ENCODE data around the gene S100A8. TPM values are rescaled to one million over a fixed set of nuclear protein-coding genes. Genes with fewer than 3 reads are reported as not detected.
"Not testable (repeated sequence)": the region's sequence is repeated elsewhere in the genome, so short reads cannot be mapped to it uniquely, and the experiment has no call there.

Gene S100A8
- total and polyA plus RNA-seq, 2 donors: 16.5 to 128 TPM

DNA sequence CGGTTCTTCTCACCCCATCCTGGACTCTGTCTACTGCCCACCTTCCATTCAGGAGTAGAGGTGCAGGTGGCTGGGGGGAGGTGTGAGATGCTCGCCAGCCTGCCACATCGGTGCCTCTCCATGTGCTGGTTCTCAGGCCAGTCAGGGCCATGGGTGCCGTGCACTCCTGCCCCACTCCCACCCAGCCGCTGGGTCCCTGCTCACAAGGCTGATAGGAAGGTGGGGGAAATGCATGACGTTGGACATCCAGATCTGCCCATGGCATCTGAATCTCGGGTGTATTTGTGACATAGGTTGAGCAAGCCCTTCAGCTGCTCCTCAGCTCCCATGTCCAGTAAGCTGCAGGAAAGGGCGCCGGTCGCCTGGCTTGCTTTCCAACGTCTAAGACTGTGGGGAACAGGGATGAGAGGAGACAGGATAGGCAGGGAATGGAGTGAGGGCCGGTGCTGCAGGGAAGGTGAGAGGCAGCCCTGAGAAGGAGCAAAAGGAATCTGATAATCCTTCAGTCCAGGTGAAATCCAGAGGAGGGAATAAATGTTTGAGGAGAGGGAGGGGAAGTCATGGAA is 37.3 kb upstream of the S100A8 start:
- Histone ChIP-seq H3K4me3 (ENCODE audit: low read depth, low read length) (no peak overlapping the region), H3K4me1 (ENCODE audit: insufficient read depth) (no peaks in the 10 kb centered on the region), H3K36me3 (ENCODE audit: insufficient read depth) (no peaks in the 10 kb centered on the region), H3K27ac (ENCODE audit: low read depth) (no peak overlapping the region)
- 81% methylated on average over 12 of the region's 12 CpGs for WGBS
- no peak for DNase-seq (ENCODE audit: extremely low spot score)

DNA sequence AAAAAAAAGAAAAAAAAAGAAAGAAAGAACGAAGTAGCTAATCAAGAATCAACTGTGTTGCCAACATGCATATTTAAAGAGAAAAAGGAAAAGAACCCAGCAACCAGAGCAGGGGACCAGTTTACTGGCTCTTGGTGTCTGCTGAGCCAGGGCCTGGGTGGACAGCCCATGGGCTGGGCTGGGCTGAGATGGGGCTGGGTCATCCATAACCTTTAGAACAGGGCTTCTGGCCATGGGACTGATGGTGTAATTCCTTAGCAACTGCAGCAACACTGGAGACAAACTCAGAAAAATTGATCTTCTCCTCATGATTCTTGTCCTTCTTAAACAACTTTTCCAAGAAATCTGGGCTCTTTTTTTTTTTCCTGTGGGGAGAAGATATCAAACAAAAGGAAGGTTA is 35.9 kb upstream of the S100A8 start:
- 38% methylated on average over 1 of the region's 1 CpG for WGBS
- no peak for DNase-seq (ENCODE audit: extremely low spot score)
- Histone ChIP-seq H3K4me3 (ENCODE audit: low read depth, low read length) (no peak overlapping the region), H3K36me3 (ENCODE audit: insufficient read depth) (no peaks in the 10 kb centered on the region), H3K4me1 (ENCODE audit: insufficient read depth) (no peaks in the 10 kb centered on the region), H3K27ac (ENCODE audit: low read depth) (no peak overlapping the region)

DNA sequence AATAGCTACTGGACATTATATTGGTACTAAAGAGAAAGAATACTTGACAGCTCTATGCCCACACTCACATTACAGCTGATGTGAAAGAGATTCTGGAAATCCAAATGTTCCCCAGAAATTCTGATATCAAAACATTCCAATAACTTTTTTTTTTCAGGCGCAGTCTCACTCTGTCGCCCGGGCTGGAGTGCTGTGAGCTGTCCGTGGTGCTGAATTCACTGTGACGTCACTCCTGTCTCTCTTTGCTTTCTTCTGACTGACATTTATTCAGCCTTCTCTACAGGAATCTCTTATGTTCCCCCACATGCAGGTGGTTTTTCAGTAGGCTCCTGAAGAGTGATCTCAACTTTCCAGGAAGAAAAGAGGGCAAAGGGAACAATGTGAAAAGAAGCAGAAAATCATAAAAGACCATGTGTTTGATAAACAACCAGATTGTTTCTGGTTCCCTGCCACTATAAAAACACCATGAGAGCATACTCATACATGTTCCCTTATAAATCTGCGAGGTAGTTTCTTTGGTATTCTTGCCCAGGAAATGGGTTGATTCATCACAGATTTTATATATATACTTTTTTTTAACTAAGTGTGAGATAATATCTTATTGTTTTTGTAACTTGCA is 31.7 kb upstream of the S100A8 start:
- DNase-seq (ENCODE audit: extremely low spot score): peak; percentile 37
- no peaks in the 10 kb centered on the region for H3K36me3 ChIP-seq (ENCODE audit: insufficient read depth)
- no peak overlapping the region for H3K4me3 ChIP-seq (ENCODE audit: low read depth, low read length)
- 3% methylated on average over 6 of the region's 6 CpGs for WGBS
- no peaks in the 10 kb centered on the region for H3K4me1 ChIP-seq (ENCODE audit: insufficient read depth)
- H3K27ac ChIP-seq (ENCODE audit: low read depth): no peak overlapping the region

DNA sequence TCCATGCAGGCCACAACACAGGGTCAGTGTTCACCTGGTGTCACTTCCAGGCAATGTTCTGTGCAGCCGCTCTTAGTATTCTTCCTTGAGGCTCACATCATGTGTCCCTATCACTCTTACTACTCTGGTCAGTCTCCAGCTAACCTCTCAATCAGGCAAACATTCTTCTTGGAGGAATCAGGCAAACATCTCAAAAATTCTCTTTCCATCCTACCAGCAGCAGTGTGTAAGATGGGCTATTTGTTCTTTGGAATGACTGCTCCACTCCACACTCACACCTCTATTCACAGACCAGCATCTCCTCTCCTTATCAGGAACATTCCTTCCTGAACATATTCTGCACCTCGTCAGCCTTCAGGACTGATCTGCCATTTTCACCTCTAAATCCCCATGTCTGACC is 29.4 kb upstream of the S100A8 start:
- WGBS: 71% methylated on average over 2 of the region's 2 CpGs
- no peak overlapping the region for H3K4me3 ChIP-seq (ENCODE audit: low read depth, low read length)
- H3K27ac ChIP-seq (ENCODE audit: low read depth): no peak overlapping the region
- DNase-seq (ENCODE audit: extremely low spot score): no peak
- no peaks in the 10 kb centered on the region for H3K4me1 ChIP-seq (ENCODE audit: insufficient read depth)
- H3K36me3 ChIP-seq (ENCODE audit: insufficient read depth): no peaks in the 10 kb centered on the region

DNA sequence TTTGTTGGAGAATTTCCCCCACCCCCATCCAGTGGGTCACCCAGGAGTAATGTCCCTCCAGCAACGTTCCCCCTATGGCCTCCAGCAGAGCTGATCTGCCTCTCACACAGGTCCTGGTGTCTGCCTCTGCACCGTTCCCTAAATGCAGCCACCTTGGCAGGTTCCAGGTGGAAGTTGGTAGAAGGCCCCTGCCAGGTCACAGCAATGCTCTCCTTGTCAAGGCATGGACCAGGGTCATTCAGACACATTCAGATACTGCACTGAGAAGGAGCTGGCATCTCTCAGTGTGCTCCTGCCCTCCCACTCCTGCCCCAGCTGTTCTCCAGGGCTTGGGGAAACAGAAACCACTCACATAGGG is 28.5 kb upstream of the S100A8 start:
- DNase-seq (ENCODE audit: extremely low spot score); H3K4me3 ChIP-seq (ENCODE audit: low read depth, low read length); H3K36me3 ChIP-seq (ENCODE audit: insufficient read depth): not testable (repeated sequence)

DNA sequence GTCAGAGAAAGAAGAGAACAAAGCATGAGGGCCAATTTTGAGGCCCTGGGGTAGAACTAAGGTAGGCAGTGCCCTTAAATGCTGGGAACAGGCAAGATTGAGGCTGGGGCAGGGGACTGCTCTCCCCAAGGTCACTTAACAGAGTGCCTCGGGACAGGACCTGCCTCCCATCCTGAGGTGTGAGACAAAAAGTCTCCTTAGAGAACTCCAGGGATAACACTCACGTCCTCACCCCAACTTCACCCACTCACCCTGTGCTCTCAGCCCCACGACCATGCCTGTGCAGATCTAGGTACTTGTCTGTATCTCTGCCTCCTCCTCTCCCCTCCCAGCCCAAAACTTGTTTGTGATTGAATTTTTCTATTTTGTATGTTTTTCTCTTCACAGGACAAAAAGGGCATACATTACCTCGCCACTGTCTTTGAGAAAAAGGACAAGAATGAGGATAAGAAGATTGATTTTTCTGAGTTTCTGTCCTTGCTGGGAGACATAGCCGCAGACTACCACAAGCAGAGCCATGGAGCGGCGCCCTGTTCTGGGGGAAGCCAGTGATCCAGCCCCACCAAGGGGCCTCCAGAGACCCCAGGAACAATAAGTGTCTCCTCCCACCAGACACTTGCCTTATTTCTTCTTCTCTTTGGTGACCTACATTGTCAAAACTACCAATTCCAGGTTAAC is 28.0 kb upstream of the S100A8 start:
- not testable (repeated sequence) for H3K27ac ChIP-seq (ENCODE audit: low read depth); H3K4me3 ChIP-seq (ENCODE audit: low read depth, low read length); H3K36me3 ChIP-seq (ENCODE audit: insufficient read depth); DNase-seq (ENCODE audit: extremely low spot score); H3K4me1 ChIP-seq (ENCODE audit: insufficient read depth)
- 64% methylated on average over 7 of the region's 7 CpGs for WGBS

More for the DNA sequence above, 28.5 kb upstream of the S100A8 start:
- not testable (repeated sequence) for H3K4me1 ChIP-seq (ENCODE audit: insufficient read depth); H3K27ac ChIP-seq (ENCODE audit: low read depth)
- 63% methylated on average over 2 of the region's 2 CpGs for WGBS

DNA sequence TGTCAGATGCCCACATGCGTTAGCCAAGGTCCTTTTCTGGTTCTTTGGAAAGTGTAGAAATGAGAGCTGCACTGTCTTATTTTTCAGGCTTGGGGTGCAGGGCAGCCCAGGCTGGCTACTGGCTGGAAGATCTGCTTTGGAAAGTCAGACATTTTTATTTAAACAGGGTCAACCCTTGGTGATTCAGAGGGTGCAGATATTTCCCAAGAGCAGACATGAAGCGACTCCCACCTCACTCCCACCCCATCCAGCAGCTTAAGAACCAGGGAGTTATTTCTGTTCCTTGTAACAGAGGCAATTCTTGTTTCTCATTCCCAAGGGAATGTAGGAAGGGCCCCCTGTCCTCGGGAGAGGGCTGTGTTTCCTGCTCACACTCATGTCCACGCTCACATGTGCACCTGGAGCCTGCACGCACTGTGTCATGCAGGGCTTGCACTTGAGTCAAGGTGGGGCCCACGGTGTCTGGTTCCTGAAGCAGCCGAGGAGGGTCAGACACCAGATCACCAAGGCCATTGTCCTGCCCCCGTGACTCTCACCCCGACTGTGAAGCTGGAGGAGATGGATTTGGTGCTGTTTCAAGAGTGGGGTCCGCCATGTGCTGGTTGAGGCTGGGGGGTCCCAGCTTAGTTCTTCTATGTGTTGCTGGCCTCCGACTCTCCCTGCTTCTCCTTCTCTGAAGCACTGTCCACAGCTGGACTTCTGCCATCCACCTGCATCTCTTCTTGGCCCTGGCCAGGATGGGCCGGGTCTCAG is 26.4 kb upstream of the S100A8 start:
- Histone ChIP-seq H3K27ac (ENCODE audit: low read depth) (no peak overlapping the region), H3K36me3 (ENCODE audit: insufficient read depth) (no peaks in the 10 kb centered on the region), H3K4me3 (ENCODE audit: low read depth, low read length) (no peak overlapping the region), H3K4me1 (ENCODE audit: insufficient read depth) (no peaks in the 10 kb centered on the region)
- no peak for DNase-seq (ENCODE audit: extremely low spot score)
- 77% methylated on average over 12 of the region's 12 CpGs for WGBS

DNA sequence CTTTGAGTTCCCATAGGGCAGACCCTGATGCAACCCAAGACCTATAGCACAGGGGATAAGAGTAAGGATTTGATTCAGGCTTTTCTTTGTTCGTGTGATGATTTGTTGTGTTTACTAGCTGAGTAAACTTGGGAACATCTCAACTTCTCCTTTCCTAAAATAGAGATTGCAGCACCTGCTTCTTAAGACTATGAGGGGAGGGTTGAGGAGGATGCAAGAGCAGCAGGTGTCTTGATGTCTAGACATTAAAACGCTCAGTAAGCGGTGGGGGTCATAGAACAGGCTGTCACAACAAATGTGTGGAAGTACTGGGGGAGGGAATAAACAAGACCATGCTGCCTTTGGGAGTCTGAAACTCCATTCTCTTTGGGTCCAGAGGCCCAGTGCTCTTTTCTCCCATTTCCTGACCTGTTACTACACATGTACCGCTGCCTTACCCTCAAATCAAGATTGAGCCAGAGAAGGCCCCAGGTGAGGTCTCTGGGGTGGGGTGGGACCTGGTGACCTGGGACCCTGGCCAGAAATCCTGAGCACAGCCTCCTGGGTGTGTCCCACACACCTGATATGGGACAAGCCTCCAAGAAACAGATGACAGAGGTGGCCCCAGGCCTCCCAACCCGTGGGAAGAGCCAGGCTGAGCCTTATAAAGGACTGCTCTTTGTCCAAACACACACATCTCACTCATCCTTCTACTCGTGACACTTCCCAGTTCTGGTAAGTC is 25.1 kb upstream of the S100A8 start, which contains the start of gene S100A7A:
Gene S100A7A (plus strand): TSS at position 671 of the 721 bp plus-strand sequence. CDS start 1,563 bp downstream, outside the sequence.
- Histone ChIP-seq H3K4me1 (ENCODE audit: insufficient read depth) (no peaks in the 10 kb centered on the region), H3K36me3 (ENCODE audit: insufficient read depth) (no peaks in the 10 kb centered on the region), H3K4me3 (ENCODE audit: low read depth, low read length) (no peak within 1 kb of the TSS), H3K27ac (ENCODE audit: low read depth) (no peak within 1 kb of the TSS)
- WGBS: 68% methylated on average over 6 of the region's 6 CpGs
- DNase-seq (ENCODE audit: extremely low spot score): no peak

DNA sequence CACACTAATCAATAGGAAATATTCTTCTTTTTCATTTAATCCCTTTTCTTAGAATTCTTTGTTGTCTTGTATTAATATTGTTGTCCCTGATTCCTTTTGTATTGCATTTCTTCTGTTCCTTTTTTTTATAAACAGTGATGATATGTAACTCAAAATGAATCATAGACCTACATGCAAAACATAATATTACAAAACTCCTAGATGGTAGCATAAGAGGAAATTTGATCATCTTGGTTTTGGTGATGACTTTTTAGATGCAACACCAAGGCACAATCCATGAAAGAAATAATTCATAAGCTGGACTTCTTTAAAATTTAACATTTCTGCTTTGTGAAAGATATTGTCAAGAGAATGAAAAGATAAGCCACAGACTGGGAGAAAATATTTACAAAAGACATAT is 23.1 kb upstream of the S100A8 start:
- not testable (repeated sequence) for DNase-seq (ENCODE audit: extremely low spot score); H3K4me3 ChIP-seq (ENCODE audit: low read depth, low read length); H3K27ac ChIP-seq (ENCODE audit: low read depth); H3K36me3 ChIP-seq (ENCODE audit: insufficient read depth); H3K4me1 ChIP-seq (ENCODE audit: insufficient read depth)

DNA sequence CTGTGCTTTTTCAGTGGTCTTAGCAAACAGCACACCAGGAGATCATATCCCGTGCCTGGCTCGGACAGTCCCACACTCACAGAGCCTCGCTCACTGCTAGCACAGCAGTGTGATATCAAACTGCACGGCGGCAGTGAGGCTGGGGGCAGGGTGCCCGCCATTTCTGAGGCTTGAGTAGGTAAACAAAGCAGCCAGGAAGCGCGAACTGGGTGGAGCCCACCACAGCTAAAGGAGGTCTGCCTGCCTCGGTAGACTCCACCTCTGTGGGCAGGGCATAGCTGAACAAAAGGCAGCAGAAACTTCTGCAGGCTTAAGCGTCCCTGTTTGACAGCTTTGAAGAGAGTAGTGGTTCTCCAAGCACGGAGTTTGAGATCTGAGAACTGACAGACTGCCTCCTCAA is 16.4 kb upstream of the S100A8 start:
- not testable (repeated sequence) for DNase-seq (ENCODE audit: extremely low spot score); H3K27ac ChIP-seq (ENCODE audit: low read depth); H3K4me3 ChIP-seq (ENCODE audit: low read depth, low read length); H3K4me1 ChIP-seq (ENCODE audit: insufficient read depth); H3K36me3 ChIP-seq (ENCODE audit: insufficient read depth)
- whole genome bisulfite sequencing: 68% methylated on average over 11 of the region's 11 CpGs

DNA sequence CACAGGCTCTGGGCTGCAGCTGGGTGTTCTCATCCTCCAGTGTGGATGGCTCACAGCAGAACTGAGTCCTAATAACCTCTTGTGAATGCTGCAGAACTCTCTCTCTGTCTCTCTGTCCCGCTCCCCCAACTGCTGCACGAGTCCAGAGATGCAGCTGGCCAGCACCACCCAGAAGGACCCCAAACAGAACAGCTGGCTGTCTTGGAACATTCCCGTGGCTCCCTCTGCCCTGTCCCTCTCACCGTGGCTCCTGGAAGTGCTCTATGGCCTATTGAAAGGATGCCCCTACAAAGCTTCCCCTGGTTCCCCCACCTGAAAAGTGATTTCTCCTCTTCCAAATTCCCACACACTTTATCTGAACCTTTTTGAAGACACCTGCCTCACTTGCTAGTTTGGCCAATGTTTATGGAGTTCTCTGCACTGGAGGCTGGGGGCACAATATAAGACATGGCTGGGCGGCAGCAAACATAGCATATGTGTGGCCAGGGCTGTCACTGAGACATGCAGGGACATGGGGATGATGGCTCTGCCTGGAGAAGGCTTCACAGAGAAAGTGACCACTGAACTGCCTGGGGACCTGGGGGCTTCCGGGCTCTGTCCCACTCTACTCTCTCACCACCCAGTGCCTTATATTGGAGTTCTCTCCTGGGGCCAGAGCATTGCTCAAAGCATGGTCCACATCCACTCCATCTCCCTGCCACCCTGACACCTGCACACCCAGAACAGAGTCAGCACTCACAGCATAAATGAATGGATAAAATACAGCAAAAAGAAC is 15.1 kb upstream of the S100A8 start:
- DNase-seq (ENCODE audit: extremely low spot score); H3K36me3 ChIP-seq (ENCODE audit: insufficient read depth); H3K4me3 ChIP-seq (ENCODE audit: low read depth, low read length); H3K27ac ChIP-seq (ENCODE audit: low read depth); H3K4me1 ChIP-seq (ENCODE audit: insufficient read depth): not testable (repeated sequence)
- 70% methylated on average over 6 of the region's 6 CpGs for whole genome bisulfite sequencing

DNA sequence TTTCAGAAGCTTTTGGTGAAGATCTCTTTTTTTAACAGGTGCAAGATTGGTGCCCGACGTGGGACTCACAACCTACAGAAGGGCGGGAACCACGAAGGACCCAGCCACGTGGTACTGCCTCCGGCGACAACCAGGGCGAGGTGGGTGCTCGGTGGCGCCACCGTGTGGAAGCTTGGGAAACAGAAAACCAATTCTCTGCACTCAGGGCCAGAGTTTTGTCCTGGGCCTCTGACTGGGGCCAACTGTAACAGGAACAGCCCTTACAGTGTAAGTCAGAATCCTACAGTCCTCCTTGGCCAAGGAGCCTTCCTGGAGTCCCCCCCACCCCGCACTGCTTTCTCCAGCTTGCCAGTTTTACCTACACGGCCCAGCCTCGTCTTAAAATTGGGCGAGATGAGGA is 13.9 kb upstream of the S100A8 start:
- no peak for DNase-seq (ENCODE audit: extremely low spot score)
- no peak overlapping the region for H3K4me3 ChIP-seq (ENCODE audit: low read depth, low read length)
- 43% methylated on average over 15 of the region's 15 CpGs for WGBS
- H3K36me3 ChIP-seq (ENCODE audit: insufficient read depth): no peaks in the 10 kb centered on the region
- H3K4me1 ChIP-seq (ENCODE audit: insufficient read depth): no peaks in the 10 kb centered on the region
- H3K27ac ChIP-seq (ENCODE audit: low read depth): no peak overlapping the region
